ENCODE results near the gene NPR1.

NPR1 gene

GRCh38 chr1:153658400-153659174 is 19.9 kb upstream of the NPR1 start, which contains the start of gene SNAPIN (continued):
- peak; percentile 79; the same call in 1 of the 2 replicates for TF ChIP-seq ZNF561 (tag by site-specific recombination; IDR thresholded peaks at IDR 0.05; ENCODE audit: borderline replicate concordance)
- TF ChIP-seq ZBTB7A (tag by site-specific recombination; IDR thresholded peaks at IDR 0.05; ENCODE audit: low read depth): no peak
- peak; percentile 31 for TF ChIP-seq ZBTB11 (tag by site-specific recombination; conservative IDR thresholded peaks at IDR 0.05; ENCODE audit: low read depth)
- TF ChIP-seq ZNF112 (tag by site-specific recombination; IDR thresholded peaks at IDR 0.05): no peak
- 0 out of 2 replicates have a peak, but pooled peaks have one; percentile 42 for TF ChIP-seq KLF1 (tag by site-specific recombination; IDR thresholded peaks at IDR 0.05)
- no peak for TF ChIP-seq ZNF626 (tag by site-specific recombination; IDR thresholded peaks at IDR 0.05)
- TF ChIP-seq ZSCAN18 (tag by site-specific recombination; IDR thresholded peaks at IDR 0.05): no peak
- no peak for TF ChIP-seq ZNF18 (tag by site-specific recombination; IDR thresholded peaks at IDR 0.05)
- TF ChIP-seq PATZ1 (tag by site-specific recombination; IDR thresholded peaks at IDR 0.05): peak; percentile 95
- no peak for TF ChIP-seq ZNF146 (tag by site-specific recombination; IDR thresholded peaks at IDR 0.05)
- no peak for TF ChIP-seq ZNF174 (tag by site-specific recombination; IDR thresholded peaks at IDR 0.05)
- TF ChIP-seq ZNF341 (tag by site-specific recombination; IDR thresholded peaks at IDR 0.05; ENCODE audit: low read depth): 0 out of 2 replicates have a peak, but pooled peaks have one; percentile 28
- TF ChIP-seq ZNF274 (IDR thresholded peaks at IDR 0.05; ENCODE audit: low read length): no peak
- TF ChIP-seq ZNF274 (tag by site-specific recombination; IDR thresholded peaks at IDR 0.05; ENCODE audit: borderline replicate concordance): no peak
- TF ChIP-seq ZNF362 (tag by site-specific recombination; IDR thresholded peaks at IDR 0.05): no peak
- no peak; the same call in 1 of the 2 replicates for TF ChIP-seq ZSCAN5A (tag by site-specific recombination; IDR thresholded peaks at IDR 0.05)
- no peak; the same call in 1 of the 2 replicates for TF ChIP-seq KLF7 (tag by site-specific recombination; IDR thresholded peaks at IDR 0.05; ENCODE audit: borderline replicate concordance)
- TF ChIP-seq ZNF768 (tag by site-specific recombination; IDR thresholded peaks at IDR 0.05): no peak
- peak; percentile 63; the same call in 1 of the 2 replicates for TF ChIP-seq SP7 (tag by site-specific recombination; IDR thresholded peaks at IDR 0.05)
- TF ChIP-seq ZNF624 (tag by site-specific recombination; IDR thresholded peaks at IDR 0.05): no peak
- TF ChIP-seq ZBTB6 (tag by site-specific recombination; IDR thresholded peaks at IDR 0.05): no peak
- TF ChIP-seq ZNF155 (tag by site-specific recombination; IDR thresholded peaks at IDR 0.05): no peak
- no peak for TF ChIP-seq ZNF645 (tag by site-specific recombination; IDR thresholded peaks at IDR 0.05)

Data from HEK293 (cell line).